ENCODE measurements around the gene MOB3A.

DNA sequence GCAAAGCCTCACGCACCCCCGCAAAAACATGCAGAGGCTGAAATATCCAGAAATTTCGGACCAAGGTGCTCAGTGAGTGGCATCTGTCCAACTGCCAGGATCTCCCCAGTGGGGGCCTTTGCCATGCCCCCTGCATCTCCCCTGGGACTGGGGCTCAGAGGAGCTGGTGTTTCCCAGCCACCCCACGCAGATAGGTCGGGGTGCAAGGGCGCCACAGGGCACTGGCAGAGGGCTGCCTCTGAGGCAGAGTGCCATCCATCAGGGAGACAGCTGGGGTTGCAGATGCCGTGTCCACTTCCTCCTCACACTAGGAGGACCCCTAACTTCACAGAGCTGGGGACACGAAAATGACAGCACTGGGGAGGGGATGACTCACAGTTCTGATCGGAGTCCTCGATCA is 26.9 kb upstream of the MOB3A start:
- TF ChIP-seq, protein P1, sequence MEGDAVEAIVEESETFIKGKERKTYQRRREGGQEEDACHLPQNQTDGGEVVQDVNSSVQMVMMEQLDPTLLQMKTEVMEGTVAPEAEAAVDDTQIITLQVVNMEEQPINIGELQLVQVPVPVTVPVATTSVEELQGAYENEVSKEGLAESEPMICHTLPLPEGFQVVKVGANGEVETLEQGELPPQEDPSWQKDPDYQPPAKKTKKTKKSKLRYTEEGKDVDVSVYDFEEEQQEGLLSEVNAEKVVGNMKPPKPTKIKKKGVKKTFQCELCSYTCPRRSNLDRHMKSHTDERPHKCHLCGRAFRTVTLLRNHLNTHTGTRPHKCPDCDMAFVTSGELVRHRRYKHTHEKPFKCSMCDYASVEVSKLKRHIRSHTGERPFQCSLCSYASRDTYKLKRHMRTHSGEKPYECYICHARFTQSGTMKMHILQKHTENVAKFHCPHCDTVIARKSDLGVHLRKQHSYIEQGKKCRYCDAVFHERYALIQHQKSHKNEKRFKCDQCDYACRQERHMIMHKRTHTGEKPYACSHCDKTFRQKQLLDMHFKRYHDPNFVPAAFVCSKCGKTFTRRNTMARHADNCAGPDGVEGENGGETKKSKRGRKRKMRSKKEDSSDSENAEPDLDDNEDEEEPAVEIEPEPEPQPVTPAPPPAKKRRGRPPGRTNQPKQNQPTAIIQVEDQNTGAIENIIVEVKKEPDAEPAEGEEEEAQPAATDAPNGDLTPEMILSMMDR (conservative IDR thresholded peaks at IDR 0.05 in 1 of 2, IDR thresholded peaks at IDR 0.05 in 1 of 2; ENCODE audit: low read depth in 1 of 2, low read length in 2 of 2), result no peak
- TF ChIP-seq EZH2 (IDR thresholded peaks at IDR 0.05; ENCODE audit: low read length, missing control alignments), result no peak
